Frontal cortex (tissue), 4 donors: Measurements from ENCODE around the gene ANKRD18A. TPM values are rescaled to one million over a fixed set of nuclear protein-coding genes. Genes with fewer than 3 reads are reported as not detected.
A peak's percentile ranks its signal among the peaks of the same experiment; 100 is the strongest.
"Not testable (repeated sequence)": the region's sequence is repeated elsewhere in the genome, so short reads cannot be mapped to it uniquely, and the experiment has no call there.

Experiments
- DNase-seq, 2 donors: peaks; one replicate each; pipeline ENCODE4 v3.0.0; 2012; ENCODE audit warnings: low spot score in 2 of 2
- FAIRE-seq: peaks from 2 replicates; lab custom pipeline; 2012; peaks lifted over from hg19 to GRCh38; lab: Jason Lieb, UNC
- small RNA-seq: library from RNA; depleted of rRNA; stranded (forward); fragments of <200 nt; gene quantifications from one replicate; pipeline ENCODE3, GENCODE V24; 2014
- total RNA-seq: library from RNA; depleted of rRNA; stranded (reverse); fragments of >200 nt; gene quantifications from one replicate; pipeline ENCODE4 v1.2.3, GENCODE V29; 2014
- donor health status: control.
- donor health status: control.
- donor health status: control.

ANKRD18A gene
- total RNA-seq, 1 donor from 2014 or later, result 1.6 TPM

- DNase-seq, FAIRE-seq: not testable (repeated sequence)
Measured at GRCh38 chr9:38554966-38555365, 65.4 kb downstream of the ANKRD18A start.

DNA sequence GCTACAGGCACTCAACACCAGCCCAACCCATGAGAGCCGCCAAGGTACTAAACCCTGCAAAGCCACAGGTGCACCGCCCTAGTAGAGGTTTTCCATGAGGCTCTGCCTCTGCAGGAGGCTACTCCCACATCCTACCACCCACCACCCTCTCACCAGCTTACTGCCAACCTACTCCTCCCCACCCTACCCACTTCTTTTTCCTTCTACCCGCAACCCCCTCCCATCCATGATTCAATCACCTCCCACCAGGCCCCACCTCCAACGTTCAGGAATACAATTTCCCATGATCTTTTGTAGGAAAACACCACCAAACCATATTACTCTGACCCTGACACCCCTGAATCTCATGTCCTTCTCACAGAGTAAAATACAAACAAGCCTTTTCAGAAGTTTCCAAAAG, 67.4 kb downstream of the ANKRD18A start:
- FAIRE-seq, DNase-seq: not testable (repeated sequence)

DNA sequence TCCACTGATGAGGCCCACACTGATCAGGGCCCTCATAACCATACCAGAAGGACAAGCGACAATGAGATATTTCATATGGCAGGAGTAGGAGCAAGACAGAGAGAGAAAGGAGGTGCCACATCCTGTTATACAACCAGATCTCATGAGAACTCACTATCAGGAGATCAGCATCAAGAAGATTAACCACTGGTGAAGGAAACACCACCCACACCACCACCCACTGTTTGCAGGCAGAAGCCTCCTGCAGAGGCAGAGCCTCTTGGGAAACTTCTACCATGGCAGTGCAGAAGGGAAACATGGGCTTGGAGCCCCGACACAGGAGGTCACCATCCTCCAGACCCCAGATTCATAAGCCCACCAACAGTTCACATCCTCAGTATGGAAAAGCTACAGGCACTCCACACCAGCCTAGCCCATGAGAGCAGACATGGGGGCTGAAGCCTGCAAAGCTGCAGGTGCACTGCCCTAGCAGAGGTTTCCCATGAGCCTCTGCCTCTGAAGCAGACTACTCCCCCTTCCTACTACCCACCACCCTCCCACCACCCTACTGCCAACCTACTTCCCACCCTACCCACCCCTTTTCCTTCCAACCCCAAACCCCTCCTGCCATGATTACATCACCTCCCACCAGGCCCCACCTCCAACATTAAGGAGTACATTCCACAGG, 73.8 kb downstream of the ANKRD18A start:
- not testable (repeated sequence) for FAIRE-seq, DNase-seq

DNA sequence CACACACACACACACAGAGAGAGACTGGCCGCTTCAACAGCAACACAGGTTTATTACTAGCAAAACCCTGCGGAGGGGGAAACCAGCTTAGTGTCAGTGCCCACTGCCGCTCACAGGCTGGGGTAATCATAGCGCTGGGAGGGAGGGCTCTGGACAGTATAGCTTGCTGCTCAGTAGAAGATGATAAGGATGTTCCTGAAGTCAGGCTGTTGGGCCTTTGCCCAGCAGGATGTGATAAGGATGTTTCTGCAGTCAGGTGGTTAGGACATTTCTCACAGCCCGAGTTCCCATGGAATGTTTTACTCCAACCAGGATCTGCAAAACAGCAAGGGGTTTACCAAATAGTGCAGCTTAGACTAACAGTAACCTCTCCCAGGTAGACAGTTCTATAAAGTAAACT, 79.9 kb downstream of the ANKRD18A start:
- FAIRE-seq, DNase-seq: not testable (repeated sequence)

- peak; percentile 19 for FAIRE-seq
Measured at GRCh38 chr9:38529317-38529716, 91.1 kb downstream of the ANKRD18A start.

GRCh38 chr9:38527503-38527902, 92.9 kb downstream of the ANKRD18A start:
- FAIRE-seq (no peak), DNase-seq (no peak)

More at GRCh38 chr9:38529317-38529716, 91.1 kb downstream of the ANKRD18A start:
- DNase-seq, result no peak

- DNase-seq, result no peak
- FAIRE-seq, result no peak
Measured at GRCh38 chr9:38526591-38526990, 93.8 kb downstream of the ANKRD18A start.

- FAIRE-seq (no peak), DNase-seq (no peak)
Measured at GRCh38 chr9:38523121-38523520, 97.3 kb downstream of the ANKRD18A start.

- FAIRE-seq, result no peak
- DNase-seq, result no peak
Measured at GRCh38 chr9:38521762-38522161, 98.6 kb downstream of the ANKRD18A start.

Small RNA genes within 50 kb of the gene (small RNA-seq; reads per million reads assigned to genes)
- gene AL390726.1, result not detected
- gene AL390726.2, result not detected
- not detected for gene AL390726.3
- not detected for gene AL390726.4
- gene AL390726.5, result not detected

Other genes starting within 250 kb of the ANKRD18A start
- 11.0 TPM for gene ALDH1B1, start 227.9 kb downstream of the ANKRD18A start, total RNA-seq
- gene IGFBPL1, start 196.1 kb downstream of the ANKRD18A start, total RNA-seq, result 42.0 TPM
- not detected for gene FAM240B, start 99.5 kb upstream of the ANKRD18A start, total RNA-seq